Measurements from ENCODE around the gene TAF11L9. TPM values are rescaled to one million over a fixed set of nuclear protein-coding genes. Genes with fewer than 3 reads are reported as not detected.

The TAF11L9 gene
- total RNA-seq, 1 donor from 2014 or later, result not detected

Other genes with a start within 250 kb of the TAF11L9 start
- not detected in 2 replicates for gene TAF11L2, start 96.2 kb downstream of the TAF11L9 start, total RNA-seq
- gene TAF11L3, start 76.0 kb downstream of the TAF11L9 start, total RNA-seq, result not detected in 2 replicates
- gene TAF11L4, start 72.6 kb downstream of the TAF11L9 start, total RNA-seq, result not detected in 2 replicates
- gene TAF11L5, start 69.2 kb downstream of the TAF11L9 start, total RNA-seq, result not detected in 2 replicates
- not detected in 2 replicates for gene TAF11L6, start 65.7 kb downstream of the TAF11L9 start, total RNA-seq
- not detected in 2 replicates for gene TAF11L7, start 8.6 kb downstream of the TAF11L9 start, total RNA-seq
- not detected in 2 replicates for gene TAF11L8, start 3.4 kb downstream of the TAF11L9 start, total RNA-seq
- gene TAF11L10, start 3.4 kb upstream of the TAF11L9 start, total RNA-seq, result not detected in 2 replicates
- not detected in 2 replicates for gene TAF11L11, start 9.8 kb upstream of the TAF11L9 start, total RNA-seq
- not detected in 2 replicates for gene TAF11L12, start 16.0 kb upstream of the TAF11L9 start, total RNA-seq
- gene TAF11L13, start 37.7 kb upstream of the TAF11L9 start, total RNA-seq, result not detected in 2 replicates
- gene TAF11L14, start 40.1 kb upstream of the TAF11L9 start, total RNA-seq, result not detected in 2 replicates

Data from activated CD4-positive, alpha-beta T cell treated with anti-CD3 and anti-CD28 coated beads, Interleukin-2, amount 10 ng/mL, durations not matched to agents 24 days and 14 days (primary cell).